ENCODE data around the gene NIPSNAP3A. TPM values are rescaled to one million over a fixed set of nuclear protein-coding genes. Genes with fewer than 3 reads are reported as not detected.

The NIPSNAP3A gene
- total RNA-seq, 1 experiment from 2014 or later: 17.4 TPM

GRCh38 chr9:104743376-104743985 is 4.0 kb upstream of the NIPSNAP3A start:
- peaks cover 3% of the 10 kb centered on the region; the same call in 1 of the 2 replicates for H3K36me3 ChIP-seq (ENCODE audit: control insufficient read depth, insufficient read depth, low read length)
- H3K27me3 ChIP-seq (ENCODE audit: control insufficient read depth, insufficient read depth, low read length): no peaks in the 10 kb centered on the region
- intact Hi-C loops (cut with micrococcal nuclease; ENCODE audit: unreplicated experiment): loop anchor here (2.0 to 5.0 kb wide), 3 partner anchors 61 to 576 kb away; no protein-coding TSS in a partner anchor
- ChIA-PET CTCF (interaction anchor here (0.5 kb wide), 1 partner anchor 653 kb away, joined by 3 read pairs; no protein-coding TSS in a partner anchor), POLR2A (no interaction called here)
- no TSS peak for BruUV-seq (replicated peaks)
- TF ChIP-seq CTCF (IDR thresholded peaks at IDR 0.05): peak; percentile 63
- TF ChIP-seq SIN3A (IDR thresholded peaks at IDR 0.05; ENCODE audit: borderline replicate concordance, insufficient read depth, low read depth, low read length): no peak
- H3K4me3 ChIP-seq (ENCODE audit: low read depth in 2 of 2, low read length in 2 of 2): no peak overlapping the region
- ATAC-seq (peak; percentile 49; the same call in 1 of the 2 replicates), DNase-seq (ENCODE audit: low read depth, low spot score) (peak; percentile 48)
- H3K9me3 ChIP-seq (ENCODE audit: control insufficient read depth, insufficient read depth, low read depth, low read length): no peaks in the 10 kb centered on the region
- H3K4me1 ChIP-seq (ENCODE audit: control insufficient read depth, insufficient read depth, low read length): peaks cover under 1% of the 10 kb centered on the region; the same call in 1 of the 2 replicates
- no peak overlapping the region for H3K27ac ChIP-seq (ENCODE audit: low read length)
- in situ Hi-C loops (cut with HindIII; ENCODE audit: low pct_unique_long_range_greater_than_20kb, low sequenced_read_pairs): no loop called here

GRCh38 chr9:104745852-104746251 is 1.6 kb upstream of the NIPSNAP3A start:
- in situ Hi-C loops (cut with HindIII; ENCODE audit: low pct_unique_long_range_greater_than_20kb, low sequenced_read_pairs): no loop called here
- ChIA-PET POLR2A (no interaction called here), CTCF (no interaction called here)
- H3K36me3 ChIP-seq (ENCODE audit: control insufficient read depth, insufficient read depth, low read length): peaks cover 3% of the 10 kb centered on the region; the same call in 1 of the 2 replicates
- peaks cover 8% of the 10 kb centered on the region for H3K4me1 ChIP-seq (ENCODE audit: control insufficient read depth, insufficient read depth, low read length)
- ATAC-seq: no peak
- no peaks in the 10 kb centered on the region for H3K27me3 ChIP-seq (ENCODE audit: control insufficient read depth, insufficient read depth, low read length)
- no peak for DNase-seq (ENCODE audit: low read depth, low spot score)
- TF ChIP-seq TCF7L2 (IDR thresholded peaks at IDR 0.05; ENCODE audit: low read depth, low read length) (no peak), POLR2AphosphoS5 (IDR thresholded peaks at IDR 0.05; ENCODE audit: low read depth, low read length) (no peak), SIN3A (IDR thresholded peaks at IDR 0.05; ENCODE audit: borderline replicate concordance, insufficient read depth, low read depth, low read length) (no peak), CTCF (IDR thresholded peaks at IDR 0.05) (no peak)
- TF ChIP-seq, protein P1, sequence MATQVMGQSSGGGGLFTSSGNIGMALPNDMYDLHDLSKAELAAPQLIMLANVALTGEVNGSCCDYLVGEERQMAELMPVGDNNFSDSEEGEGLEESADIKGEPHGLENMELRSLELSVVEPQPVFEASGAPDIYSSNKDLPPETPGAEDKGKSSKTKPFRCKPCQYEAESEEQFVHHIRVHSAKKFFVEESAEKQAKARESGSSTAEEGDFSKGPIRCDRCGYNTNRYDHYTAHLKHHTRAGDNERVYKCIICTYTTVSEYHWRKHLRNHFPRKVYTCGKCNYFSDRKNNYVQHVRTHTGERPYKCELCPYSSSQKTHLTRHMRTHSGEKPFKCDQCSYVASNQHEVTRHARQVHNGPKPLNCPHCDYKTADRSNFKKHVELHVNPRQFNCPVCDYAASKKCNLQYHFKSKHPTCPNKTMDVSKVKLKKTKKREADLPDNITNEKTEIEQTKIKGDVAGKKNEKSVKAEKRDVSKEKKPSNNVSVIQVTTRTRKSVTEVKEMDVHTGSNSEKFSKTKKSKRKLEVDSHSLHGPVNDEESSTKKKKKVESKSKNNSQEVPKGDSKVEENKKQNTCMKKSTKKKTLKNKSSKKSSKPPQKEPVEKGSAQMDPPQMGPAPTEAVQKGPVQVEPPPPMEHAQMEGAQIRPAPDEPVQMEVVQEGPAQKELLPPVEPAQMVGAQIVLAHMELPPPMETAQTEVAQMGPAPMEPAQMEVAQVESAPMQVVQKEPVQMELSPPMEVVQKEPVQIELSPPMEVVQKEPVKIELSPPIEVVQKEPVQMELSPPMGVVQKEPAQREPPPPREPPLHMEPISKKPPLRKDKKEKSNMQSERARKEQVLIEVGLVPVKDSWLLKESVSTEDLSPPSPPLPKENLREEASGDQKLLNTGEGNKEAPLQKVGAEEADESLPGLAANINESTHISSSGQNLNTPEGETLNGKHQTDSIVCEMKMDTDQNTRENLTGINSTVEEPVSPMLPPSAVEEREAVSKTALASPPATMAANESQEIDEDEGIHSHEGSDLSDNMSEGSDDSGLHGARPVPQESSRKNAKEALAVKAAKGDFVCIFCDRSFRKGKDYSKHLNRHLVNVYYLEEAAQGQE (IDR thresholded peaks at IDR 0.05; ENCODE audit: insufficient read depth in 1 of 2, low read depth in 2 of 2, low read length in 1 of 2): no peak
- no TSS peak for BruUV-seq (replicated peaks)
- H3K27ac ChIP-seq (ENCODE audit: low read length): no peak overlapping the region
- H3K9me3 ChIP-seq (ENCODE audit: control insufficient read depth, insufficient read depth, low read depth, low read length): no peaks in the 10 kb centered on the region
- no peak overlapping the region for H3K4me3 ChIP-seq (ENCODE audit: low read depth in 2 of 2, low read length in 2 of 2)
- intact Hi-C loops (cut with micrococcal nuclease; ENCODE audit: unreplicated experiment): no loop called here

Data from Panc1 (cell line).